T-helper 17 cell (primary cell): ENCODE measurements around the gene LARGE1. TPM values are rescaled to one million over a fixed set of nuclear protein-coding genes. Genes with fewer than 3 reads are reported as not detected.

ENCODE experiments used
- ATAC-seq: fragments of 150-1000 bp; cut with Tn5 transposase; 2 replicates; pipeline ENCODE4 v1.10.0; 2021; ENCODE audit warnings: mild to moderate bottlenecking, moderate library complexity
- DNase-seq, 3 donors: peaks; one replicate each; pipeline versions ENCODE4 v3.0.0 to v3.0.0-alpha.2; 2020 to 2021
- H3K9me3 ChIP-seq: one replicate; pipeline ENCODE4 v1.7.0; 2013; ENCODE audit warnings: low read length, mild to moderate bottlenecking; ENCODE audit not compliant: control insufficient read depth, poor library complexity, severe bottlenecking
- H3K27ac Mint-ChIP-seq: one replicate; pipeline ENCODE4 v1.8.0; 2022; ENCODE audit warnings: mild to moderate bottlenecking, moderate library complexity, mixed read lengths
- H3K27me3 Mint-ChIP-seq: one replicate; pipeline ENCODE4 v1.8.0; 2022; ENCODE audit warnings: mixed read lengths
- H3K36me3 Mint-ChIP-seq: one replicate; pipeline ENCODE4 v1.8.0; 2022; ENCODE audit warnings: low read depth, mixed read lengths
- H3K4me1 Mint-ChIP-seq: one replicate; pipeline ENCODE4 v1.8.0; 2022; ENCODE audit warnings: mild to moderate bottlenecking, mixed read lengths
- H3K4me3 Mint-ChIP-seq: one replicate; pipeline ENCODE4 v1.8.0; 2022; ENCODE audit warnings: mild to moderate bottlenecking, moderate library complexity, mixed read lengths
- total RNA-seq, 4 donors: library from RNA in 2 of 4; stranded (reverse) in 2 of 4; gene quantifications; one replicate each; pipeline ENCODE4 v1.2.3 and lab custom pipeline; 2022 to 2026

LARGE1 gene
- total RNA-seq, 2 donors from 2014 or later: 2.1 to 7.0 TPM

- Mint-ChIP-seq H3K27ac (no peak overlapping the region), H3K4me3 (no peak overlapping the region), H3K4me1 (no peaks in the 10 kb centered on the region), H3K27me3 (no peaks in the 10 kb centered on the region), H3K36me3 (peaks cover 2% of the 10 kb centered on the region)
- no peak for ATAC-seq
- H3K9me3 ChIP-seq: no peaks in the 10 kb centered on the region
- DNase-seq: no peak
Observed at GRCh38 chr22:33526434-33527107, 393.7 kb downstream of the LARGE1 start.

DNA sequence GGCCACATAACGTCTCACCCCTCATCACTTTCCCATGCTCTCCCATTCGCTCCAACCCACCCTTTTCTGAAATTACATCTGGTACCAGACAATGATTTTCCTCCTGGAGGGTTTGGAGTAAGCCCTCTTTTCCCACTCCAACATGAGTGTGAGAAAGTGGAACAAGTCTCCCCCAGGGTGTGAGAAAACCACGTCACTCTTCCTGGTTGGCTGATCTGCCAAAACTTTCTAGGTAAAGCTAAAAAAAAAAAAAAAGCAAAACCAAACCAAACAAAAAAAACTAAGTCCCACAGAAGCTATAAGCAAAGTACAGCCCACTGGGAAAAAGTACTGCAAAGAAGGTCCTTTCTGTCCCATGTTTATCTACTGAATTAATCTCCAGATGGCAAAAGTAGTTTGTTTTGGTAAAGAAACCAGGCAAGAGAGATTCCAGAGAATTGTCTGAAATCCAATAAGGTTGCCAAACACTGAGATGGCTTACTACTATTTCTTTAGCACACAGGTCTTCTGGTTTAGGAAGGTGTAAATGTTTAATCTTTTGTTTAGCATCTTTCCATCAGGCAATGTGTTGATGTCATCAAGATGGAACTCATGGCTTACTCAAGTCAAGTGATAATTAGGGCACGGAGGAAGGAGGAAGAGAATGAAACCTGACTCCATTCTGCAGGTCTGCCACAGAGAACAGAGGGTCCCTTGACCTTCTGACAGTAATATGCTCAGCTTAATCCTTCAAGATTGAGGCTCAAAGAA, 395.6 kb downstream of the LARGE1 start:
- DNase-seq (no peak), ATAC-seq (no peak)
- Mint-ChIP-seq H3K27ac (no peak overlapping the region), H3K36me3 (peaks cover 2% of the 10 kb centered on the region), H3K4me3 (no peak overlapping the region), H3K27me3 (no peaks in the 10 kb centered on the region), H3K4me1 (no peaks in the 10 kb centered on the region)
- H3K9me3 ChIP-seq: no peaks in the 10 kb centered on the region

DNA sequence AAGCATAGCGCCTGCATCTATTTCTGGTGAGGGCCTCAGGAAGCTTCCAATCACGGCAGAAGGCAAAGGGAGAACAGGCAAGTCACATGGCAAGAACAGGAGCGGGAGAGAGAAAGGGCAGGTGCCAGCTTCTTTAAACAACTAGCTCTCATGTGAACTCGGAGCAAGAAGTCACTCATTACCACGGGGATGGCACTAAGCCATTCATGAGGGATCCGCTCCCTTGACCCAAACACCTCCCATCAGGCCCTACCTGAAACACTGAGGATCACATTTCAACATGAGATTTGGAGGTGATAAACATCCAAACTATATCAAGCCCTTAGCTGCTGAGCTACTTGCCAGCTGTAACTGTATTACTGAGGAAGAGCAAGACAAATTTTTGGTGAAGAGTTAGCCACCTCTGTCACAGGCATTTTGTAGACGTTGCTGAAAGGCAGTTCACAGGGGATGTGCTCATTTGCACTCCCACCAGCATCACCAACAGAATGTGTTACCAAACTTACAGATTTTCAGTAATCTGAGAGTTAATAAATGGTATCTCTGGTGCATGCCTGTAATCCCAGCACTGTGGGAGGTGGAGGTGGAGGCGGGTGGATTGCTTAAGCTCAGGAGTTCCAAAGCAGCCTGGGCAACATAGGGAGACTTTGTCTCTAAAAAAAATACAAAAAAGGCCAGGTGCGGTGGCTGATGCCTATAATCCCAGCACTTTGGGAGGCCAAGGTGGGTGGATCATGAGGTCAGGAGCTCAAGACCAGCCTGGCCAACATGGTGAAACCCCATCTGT, 398.2 kb downstream of the LARGE1 start:
- H3K4me3 Mint-ChIP-seq: no peak overlapping the region
- DNase-seq (no peak), ATAC-seq (no peak)
- no peaks in the 10 kb centered on the region for H3K9me3 ChIP-seq
- no peak overlapping the region for H3K27ac Mint-ChIP-seq
- H3K36me3 Mint-ChIP-seq: no peaks in the 10 kb centered on the region
- no peaks in the 10 kb centered on the region for H3K27me3 Mint-ChIP-seq
- no peaks in the 10 kb centered on the region for H3K4me1 Mint-ChIP-seq

DNA sequence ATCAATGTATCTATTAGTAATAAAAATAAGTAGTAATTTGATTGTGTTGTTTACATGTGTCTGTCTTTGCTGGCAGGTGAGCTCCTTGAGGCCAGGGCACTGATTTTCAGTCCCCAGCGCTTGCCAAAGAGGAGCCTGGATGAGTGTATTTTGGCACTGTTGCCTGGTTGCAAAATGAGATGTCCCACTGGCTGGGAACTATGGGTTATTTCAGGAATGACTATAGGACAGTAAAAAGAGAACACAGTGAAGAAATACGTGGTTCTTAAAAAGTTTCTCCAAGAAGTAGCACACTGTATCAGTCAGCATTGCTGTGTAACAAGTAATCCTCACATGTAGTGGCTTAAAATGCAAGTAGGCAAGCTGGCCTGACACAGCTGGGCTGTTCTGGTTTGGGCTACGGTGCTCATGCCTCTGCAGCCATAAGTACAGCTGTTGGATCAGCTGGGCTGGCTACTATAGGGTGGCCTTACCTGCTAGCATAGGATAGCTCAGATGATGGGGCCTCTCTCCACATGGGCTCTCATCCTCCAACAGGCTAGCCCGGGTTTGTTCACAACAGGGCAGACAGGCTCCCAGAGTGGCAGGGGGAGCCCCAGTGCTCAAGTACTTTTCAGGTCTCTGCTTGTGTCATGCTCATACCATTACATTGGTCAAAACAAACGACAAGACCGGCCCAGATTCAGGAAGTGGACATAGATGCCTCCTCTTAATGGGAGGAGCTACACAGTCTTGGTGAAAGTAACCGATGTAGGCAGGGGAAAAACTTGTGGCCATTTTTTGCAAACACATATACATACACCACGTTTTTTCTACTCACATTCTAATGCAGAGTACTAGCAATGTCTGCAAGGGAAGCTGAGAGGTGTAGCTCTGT, 399.1 kb downstream of the LARGE1 start:
- Mint-ChIP-seq H3K4me1 (no peaks in the 10 kb centered on the region), H3K4me3 (no peak overlapping the region), H3K27me3 (no peaks in the 10 kb centered on the region), H3K36me3 (no peaks in the 10 kb centered on the region), H3K27ac (no peak overlapping the region)
- H3K9me3 ChIP-seq: no peaks in the 10 kb centered on the region
- ATAC-seq: no peak
- no peak for DNase-seq

DNA sequence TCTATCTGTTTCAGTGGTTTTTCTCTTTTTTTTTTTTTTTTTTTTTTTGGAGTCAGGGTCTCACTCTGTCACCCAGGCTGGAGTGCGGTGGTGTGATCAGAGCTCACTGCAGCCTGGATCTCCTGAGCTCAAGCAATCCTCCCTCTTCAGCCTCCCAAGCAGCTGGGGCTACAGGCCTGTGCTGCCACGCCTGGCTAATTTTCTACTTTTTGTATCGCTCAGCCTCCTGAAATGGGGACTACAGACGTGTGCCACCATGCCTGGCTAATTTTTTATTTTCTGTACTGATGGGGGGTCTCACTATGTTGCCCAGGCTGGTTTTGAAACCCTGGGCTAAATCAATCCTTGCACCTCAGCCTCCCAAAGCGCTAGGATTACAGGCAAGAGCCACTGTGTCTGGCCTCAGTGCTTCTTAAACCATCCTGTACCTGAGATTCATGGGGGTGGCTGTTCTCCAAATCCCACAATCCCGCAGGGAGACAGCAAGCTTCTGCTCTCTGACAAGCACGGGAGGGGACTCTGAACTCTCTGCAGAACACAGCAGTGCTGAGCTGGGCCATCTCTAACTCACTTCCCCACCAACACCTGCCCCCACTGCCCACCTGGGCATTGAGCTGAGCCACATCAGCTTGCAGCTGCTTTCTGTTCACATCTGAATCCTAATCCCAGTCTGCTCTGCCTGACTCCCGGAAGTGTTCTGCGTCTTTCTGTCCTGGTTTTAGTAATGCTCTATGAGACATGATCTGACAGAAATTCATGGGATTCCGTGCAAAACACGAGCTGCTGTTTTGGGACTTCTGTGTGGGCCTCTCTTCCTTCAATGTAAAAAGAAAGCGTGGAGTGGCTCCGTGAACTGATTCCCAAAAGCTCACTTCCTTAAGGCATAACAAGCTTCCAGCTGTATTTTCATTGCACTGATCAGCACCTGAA, 400.0 kb downstream of the LARGE1 start:
- H3K36me3 Mint-ChIP-seq: no peaks in the 10 kb centered on the region
- H3K9me3 ChIP-seq: no peaks in the 10 kb centered on the region
- peaks cover 6% of the 10 kb centered on the region for H3K27me3 Mint-ChIP-seq
- ATAC-seq (no peak), DNase-seq (no peak)
- H3K27ac Mint-ChIP-seq: no peak overlapping the region
- H3K4me3 Mint-ChIP-seq: no peak overlapping the region
- H3K4me1 Mint-ChIP-seq: no peaks in the 10 kb centered on the region

- H3K4me3 Mint-ChIP-seq: peak overlapping the region; percentile 55
- peaks cover 6% of the 10 kb centered on the region for H3K27me3 Mint-ChIP-seq
- no peaks in the 10 kb centered on the region for H3K9me3 ChIP-seq
- peak overlapping the region; percentile 8 for H3K27ac Mint-ChIP-seq
- H3K36me3 Mint-ChIP-seq: no peaks in the 10 kb centered on the region
- DNase-seq (no peak), ATAC-seq (no peak)
- H3K4me1 Mint-ChIP-seq: no peaks in the 10 kb centered on the region
Observed at GRCh38 chr22:33519071-33519973, 401.0 kb downstream of the LARGE1 start.

GRCh38 chr22:33518405-33518804, 401.9 kb downstream of the LARGE1 start:
- ATAC-seq: no peak
- H3K27ac Mint-ChIP-seq: no peak overlapping the region
- H3K4me3 Mint-ChIP-seq: no peak overlapping the region

GRCh38 chr22:33515795-33516194, 404.5 kb downstream of the LARGE1 start:
- no peak overlapping the region for H3K4me3 Mint-ChIP-seq
- H3K27ac Mint-ChIP-seq: no peak overlapping the region
- ATAC-seq: no peak

More at GRCh38 chr22:33518405-33518804, 401.9 kb downstream of the LARGE1 start:
- no peaks in the 10 kb centered on the region for H3K9me3 ChIP-seq
- no peaks in the 10 kb centered on the region for H3K36me3 Mint-ChIP-seq
- no peaks in the 10 kb centered on the region for H3K4me1 Mint-ChIP-seq
- H3K27me3 Mint-ChIP-seq: peaks cover 6% of the 10 kb centered on the region
- no peak for DNase-seq

GRCh38 chr22:33513388-33514338, 406.6 kb downstream of the LARGE1 start:
- Mint-ChIP-seq H3K4me3 (no peak overlapping the region), H3K27me3 (peaks cover 6% of the 10 kb centered on the region), H3K4me1 (no peaks in the 10 kb centered on the region), H3K36me3 (no peaks in the 10 kb centered on the region), H3K27ac (no peak overlapping the region)
- H3K9me3 ChIP-seq: no peaks in the 10 kb centered on the region
- ATAC-seq: no peak
- no peak for DNase-seq

More at GRCh38 chr22:33515795-33516194, 404.5 kb downstream of the LARGE1 start:
- Mint-ChIP-seq H3K36me3 (no peaks in the 10 kb centered on the region), H3K4me1 (no peaks in the 10 kb centered on the region), H3K27me3 (peaks cover 6% of the 10 kb centered on the region)
- H3K9me3 ChIP-seq: no peaks in the 10 kb centered on the region
- DNase-seq: no peak

GRCh38 chr22:33512908-33513307, 407.4 kb downstream of the LARGE1 start:
- ATAC-seq: no peak
- H3K27ac Mint-ChIP-seq: no peak overlapping the region
- H3K9me3 ChIP-seq: no peaks in the 10 kb centered on the region
- no peak for DNase-seq
- H3K27me3 Mint-ChIP-seq: peaks cover 6% of the 10 kb centered on the region
- no peak overlapping the region for H3K4me3 Mint-ChIP-seq
- H3K36me3 Mint-ChIP-seq: no peaks in the 10 kb centered on the region
- no peaks in the 10 kb centered on the region for H3K4me1 Mint-ChIP-seq
